GM19023 (cell line): ENCODE measurements around the gene SCAF4.
"Not testable (repeated sequence)": the region's sequence is repeated elsewhere in the genome, so short reads cannot be mapped to it uniquely, and the experiment has no call there.

Experiments
- ATAC-seq: cut with Tn5 transposase; IDR thresholded peaks from one replicate; pipeline ENCODE4 v1.9.1; 2021; ENCODE audit warnings: mild to moderate bottlenecking, moderate library complexity; ENCODE audit not compliant: unreplicated experiment

SCAF4 gene

GRCh38 chr21:31673321-31673912, 58.5 kb downstream of the SCAF4 start:
- no peak for ATAC-seq

DNA sequence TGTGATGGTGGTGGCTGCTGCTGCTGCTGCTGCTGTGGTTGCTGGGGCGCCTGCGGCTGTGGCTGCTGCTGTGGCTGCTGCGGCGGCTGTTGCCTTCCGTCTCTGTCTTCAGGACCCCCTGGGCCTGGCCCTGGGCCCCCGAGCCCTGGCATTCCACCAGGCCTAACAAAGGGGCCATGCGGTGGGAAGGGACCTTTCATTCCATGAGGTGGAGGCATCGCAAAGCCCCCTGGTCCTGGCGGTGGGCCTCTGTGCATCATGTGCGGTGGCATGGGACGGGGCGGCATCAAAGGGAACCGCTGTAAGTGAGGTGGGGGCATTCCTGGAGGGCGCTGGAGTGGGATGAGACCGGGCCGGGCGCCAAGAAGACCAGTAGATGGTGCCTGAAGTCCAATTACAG, 60.0 kb downstream of the SCAF4 start:
- ATAC-seq = no peak

- no peak for ATAC-seq
Observed at GRCh38 chr21:31671146-31671716, 60.7 kb downstream of the SCAF4 start.

DNA sequence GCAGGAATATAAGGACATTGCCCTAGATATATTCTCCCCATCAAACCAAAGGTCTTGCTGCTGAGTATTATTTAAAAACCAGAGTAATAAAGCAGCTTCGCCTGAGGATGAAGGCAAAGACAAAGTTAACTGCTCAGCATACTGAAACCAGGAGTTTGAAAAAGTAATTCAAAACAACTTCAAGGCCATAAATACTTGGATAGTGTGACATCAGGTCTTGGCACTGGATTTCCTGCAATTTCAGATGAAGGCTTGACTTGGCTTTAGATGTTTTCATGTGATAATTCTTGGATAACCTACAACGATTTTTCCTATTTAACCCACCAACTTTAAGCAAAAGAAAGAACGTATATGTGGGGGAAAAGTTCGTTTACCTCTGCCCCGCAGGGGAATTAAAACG, 61.8 kb downstream of the SCAF4 start:
- no peak for ATAC-seq

GRCh38 chr21:31668651-31669491, 63.0 kb downstream of the SCAF4 start:
- ATAC-seq = no peak

DNA sequence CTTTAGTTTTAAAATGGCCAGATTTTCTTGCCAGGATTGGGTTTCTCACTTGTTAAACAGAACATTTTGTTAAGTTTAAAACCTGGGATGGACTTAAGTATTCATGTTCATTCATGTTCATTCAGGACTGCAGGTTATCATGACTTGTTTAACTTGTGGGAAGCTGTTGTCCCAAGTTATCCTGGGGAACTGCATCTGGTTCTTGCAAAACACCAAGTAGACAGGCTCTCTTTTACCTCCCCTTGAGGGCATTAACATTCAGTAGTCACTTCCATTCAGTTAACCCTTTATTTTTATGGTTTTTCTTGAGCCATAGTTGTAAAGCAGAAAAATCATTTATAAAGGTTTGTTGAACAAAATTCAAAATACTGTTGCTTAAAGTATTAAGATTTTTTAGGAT, 64.3 kb downstream of the SCAF4 start:
- no peak for ATAC-seq

- ATAC-seq = no peak
Observed at GRCh38 chr21:31667132-31667531, 64.8 kb downstream of the SCAF4 start.

DNA sequence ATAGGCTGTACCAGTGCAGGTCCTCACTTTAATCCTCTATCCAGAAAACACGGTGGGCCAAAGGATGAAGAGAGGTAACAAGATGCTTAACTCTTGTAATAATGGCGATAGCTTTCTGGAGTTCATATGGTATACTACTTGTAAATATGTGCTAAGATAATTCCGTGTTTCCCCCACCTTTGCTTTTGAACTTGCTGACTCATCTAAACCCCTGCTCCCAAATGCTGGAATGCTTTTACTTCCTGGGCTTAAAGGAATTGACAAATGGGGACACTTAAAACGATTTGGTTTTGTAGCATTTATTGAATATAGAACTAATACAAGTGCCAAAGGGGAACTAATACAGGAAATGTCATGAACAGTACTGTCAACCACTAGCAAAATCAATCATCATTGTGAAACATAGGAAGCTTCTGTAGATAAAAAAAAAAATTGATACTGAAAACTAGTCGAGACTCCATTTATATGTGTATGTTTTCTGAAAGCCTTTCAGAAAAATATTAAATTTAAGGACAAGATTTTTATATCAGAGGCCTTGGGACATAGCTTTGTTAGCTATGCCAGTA, 65.4 kb downstream of the SCAF4 start:
- ATAC-seq = no peak

DNA sequence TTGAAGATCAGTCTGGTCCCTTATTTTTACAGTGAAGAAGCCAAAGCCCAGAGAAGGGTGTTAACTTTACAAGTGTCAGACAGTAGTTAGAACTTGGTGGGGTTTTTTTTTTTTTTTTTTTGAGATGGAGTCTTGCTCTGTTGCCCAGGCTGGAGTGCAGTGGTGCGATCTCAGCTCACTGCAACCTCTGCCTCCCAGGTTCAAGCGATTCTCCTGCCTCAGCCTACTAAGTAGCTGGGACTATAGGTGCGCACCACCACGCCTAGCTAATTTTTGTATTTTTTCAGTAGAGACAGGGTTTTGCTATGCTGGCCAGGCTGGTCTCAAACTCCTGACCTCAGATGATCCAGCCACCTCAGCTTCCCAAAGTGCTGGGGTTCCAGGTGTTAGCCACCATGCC, 66.0 kb downstream of the SCAF4 start:
- not testable (repeated sequence) for ATAC-seq

- no peak for ATAC-seq
Observed at GRCh38 chr21:31665397-31665796, 66.5 kb downstream of the SCAF4 start.

- ATAC-seq = no peak
Observed at GRCh38 chr21:31663584-31664249, 68.2 kb downstream of the SCAF4 start.

GRCh38 chr21:31660591-31660990, 71.3 kb downstream of the SCAF4 start:
- no peak for ATAC-seq

DNA sequence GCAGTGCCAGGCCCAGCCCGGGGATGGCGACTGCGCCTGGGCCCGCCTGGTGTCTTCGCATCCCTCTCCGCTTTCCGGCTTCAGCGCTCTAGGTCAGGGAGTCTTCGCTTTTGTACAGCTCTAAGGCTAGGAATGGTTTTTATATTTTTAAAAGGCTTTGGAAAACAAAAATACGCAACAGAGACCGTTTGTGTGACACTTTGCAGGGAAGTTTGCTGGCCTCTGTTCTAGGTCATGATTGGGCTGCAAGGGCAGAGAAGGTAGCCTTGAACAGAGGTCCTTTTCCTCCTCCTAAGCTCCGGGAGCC, 71.7 kb downstream of the SCAF4 start:
- ATAC-seq = peak; percentile 24

DNA sequence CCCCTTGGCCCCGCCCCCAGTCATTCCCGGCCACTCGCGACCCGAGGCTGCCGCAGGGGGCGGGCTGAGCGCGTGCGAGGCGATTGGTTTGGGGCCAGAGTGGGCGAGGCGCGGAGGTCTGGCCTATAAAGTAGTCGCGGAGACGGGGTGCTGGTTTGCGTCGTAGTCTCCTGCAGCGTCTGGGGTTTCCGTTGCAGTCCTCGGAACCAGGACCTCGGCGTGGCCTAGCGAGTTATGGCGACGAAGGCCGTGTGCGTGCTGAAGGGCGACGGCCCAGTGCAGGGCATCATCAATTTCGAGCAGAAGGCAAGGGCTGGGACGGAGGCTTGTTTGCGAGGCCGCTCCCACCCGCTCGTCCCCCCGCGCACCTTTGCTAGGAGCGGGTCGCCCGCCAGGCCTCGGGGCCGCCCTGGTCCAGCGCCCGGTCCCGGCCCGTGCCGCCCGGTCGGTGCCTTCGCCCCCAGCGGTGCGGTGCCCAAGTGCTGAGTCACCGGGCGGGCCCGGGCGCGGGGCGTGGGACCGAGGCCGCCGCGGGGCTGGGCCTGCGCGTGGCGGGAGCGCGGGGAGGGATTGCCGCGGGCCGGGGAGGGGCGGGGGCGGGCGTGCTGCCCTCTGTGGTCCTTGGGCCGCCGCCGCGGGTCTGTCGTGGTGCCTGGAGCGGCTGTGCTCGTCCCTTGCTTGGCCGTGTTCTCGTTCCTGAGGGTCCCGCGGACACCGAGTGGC, 72.2 kb downstream of the SCAF4 start, which contains the start of gene SOD1:
Gene SOD1, plus strand, starts transcription at position 158 of the 723 bp plus-strand sequence. Its CDS starts 77 bp downstream, at position 235.
- peak; percentile 97 for ATAC-seq

- peak; percentile 19 for ATAC-seq
Observed at GRCh38 chr21:31659286-31659535, 72.7 kb downstream of the SCAF4 start.

GRCh38 chr21:31658053-31658452, 73.9 kb downstream of the SCAF4 start:
- no peak for ATAC-seq

DNA sequence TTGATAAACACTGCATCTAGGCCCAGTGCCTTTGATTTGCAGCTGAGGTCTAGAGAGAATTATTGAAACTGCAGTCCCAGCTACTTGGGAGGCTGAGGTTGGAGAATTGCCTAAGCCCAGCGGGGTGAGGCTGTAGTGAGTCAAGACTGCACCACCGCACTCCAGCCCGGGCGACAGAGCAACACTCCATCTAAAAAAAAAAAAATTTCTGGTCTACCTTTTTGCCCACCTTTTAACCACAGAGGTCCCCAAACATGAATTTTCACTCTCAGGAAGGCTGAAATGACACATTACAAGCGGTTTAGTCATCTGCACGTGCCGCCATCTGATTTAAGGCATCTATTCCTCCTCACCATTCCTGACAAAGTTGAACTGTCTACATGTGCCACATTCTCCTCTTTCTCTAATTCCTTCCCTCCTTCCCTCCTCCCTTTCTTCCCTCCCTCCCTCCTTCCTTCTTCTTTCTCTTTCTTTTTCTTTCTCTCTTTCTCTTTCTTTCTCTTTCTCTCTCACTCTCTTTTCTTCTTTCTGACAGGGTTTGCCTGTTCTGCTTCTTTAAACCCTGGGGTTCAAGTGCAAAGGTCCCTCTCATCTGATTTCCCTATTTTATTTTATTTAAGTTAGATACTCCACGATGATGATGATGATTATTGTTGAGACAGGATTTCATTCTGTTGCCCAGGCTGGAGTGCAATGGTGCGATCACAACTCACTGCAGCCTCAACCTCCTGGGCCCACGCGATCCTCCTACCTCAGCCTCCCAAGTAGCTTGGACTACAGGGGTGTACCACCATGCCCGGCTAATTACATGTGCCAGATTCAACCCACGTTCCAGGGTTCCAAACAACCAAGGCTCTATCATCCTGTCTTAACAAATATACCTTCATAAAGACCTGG, 75.5 kb downstream of the SCAF4 start:
- ATAC-seq = no peak

- not testable (repeated sequence) for ATAC-seq
Observed at GRCh38 chr21:31654821-31655580, 76.9 kb downstream of the SCAF4 start.

DNA sequence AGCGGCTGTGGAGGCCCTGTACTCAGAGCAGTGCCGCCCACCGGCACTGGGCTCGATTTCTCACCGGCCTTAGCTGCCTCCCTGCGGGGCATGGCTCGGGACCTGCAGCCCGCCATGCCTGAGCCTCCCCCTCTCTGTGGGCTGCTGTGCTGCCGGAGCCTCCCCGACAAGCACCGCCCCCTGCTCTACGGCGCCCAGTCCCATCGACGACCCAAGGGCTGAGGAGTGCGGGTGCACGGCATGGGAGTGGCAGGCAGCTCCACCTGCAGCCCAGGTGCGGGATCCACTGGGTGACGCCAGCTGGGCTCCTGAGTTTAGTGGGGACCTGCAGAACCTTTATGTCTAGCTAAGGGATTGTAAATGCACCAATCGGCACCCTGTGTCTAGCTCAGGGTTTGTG, 77.6 kb downstream of the SCAF4 start:
- ATAC-seq = no peak
